WTC11 (cell line): ENCODE results near the gene PRKAG2.

Source experiments
- E2F4 ChIP-seq: sonication (generic); formaldehyde crosslinking; IDR thresholded peaks from 2 replicates; pipeline ENCODE4 v1.8.1; 2022; ENCODE audit warnings: low read depth, mild to moderate bottlenecking, moderate library complexity, missing genetic modification reagents, borderline replicate concordance
- ZNF121 ChIP-seq: sonication (generic); formaldehyde crosslinking; IDR thresholded peaks from 2 replicates; pipeline ENCODE4 v1.8.0; 2023; ENCODE audit warnings: missing genetic modification reagents

GRCh38 chr7:151900986-151901621, 24.2 kb upstream of the PRKAG2 start:
- no peak for TF ChIP-seq E2F4 (CRISPR knock-in tag)
- TF ChIP-seq ZNF121 (CRISPR knock-in tag), result no peak
